A549 (cell line): ENCODE results near the gene SRGAP1. TPM values are rescaled to one million over a fixed set of nuclear protein-coding genes. Genes with fewer than 3 reads are reported as not detected.
"Not testable (repeated sequence)": the region's sequence is repeated elsewhere in the genome, so short reads cannot be mapped to it uniquely, and the experiment has no call there.

Experiments
- ATAC-seq, 2 experiments: fragments of 200-7000 bp in 1 of 2; fragments of >200 bp in 1 of 2; cut with Nextera tagmentation in 1 of 2; cut with Tn5 transposase in 1 of 2; 3 replicates each; pipeline versions ENCODE4 v1.8.0 to v1.9.1; 2018 to 2020; ENCODE audit warnings: mild to moderate bottlenecking in 1 of 2, moderate library complexity in 1 of 2
- CTCF ChIA-PET: fragments of 300-600 bp; sonication (Branson Sonifier 250); formaldehyde crosslinking; extraction: SDS; loops from one replicate; lab custom pipeline; 2021; ENCODE audit warnings: antibody characterized with exemption, inconsistent platforms; lab: Yijun Ruan, JAX
- POLR2A ChIA-PET: fragments of 350-600 bp; formaldehyde crosslinking; extraction: SDS; loops from one replicate; lab custom pipeline; 2021; ENCODE audit warnings: antibody characterized with exemption, inconsistent platforms; lab: Yijun Ruan, JAX
- DNase-seq, 2 experiments: peaks; one replicate each; pipeline versions ENCODE4 v3.0.0 to v3.0.0-alpha.2; 2011 to 2016; ENCODE audit warnings: low read depth in 1 of 2, low spot score in 1 of 2
- FAIRE-seq: peaks from 2 replicates; lab custom pipeline; 2011; peaks lifted over from hg19 to GRCh38; lab: Jason Lieb, UNC
- H3K27ac ChIP-seq, 2 experiments: fragments of >200 bp; sonication (Bioruptor Twin); formaldehyde crosslinking; 3 replicates each; pipeline ENCODE4 v1.5.1; 2016 to 2017
- H3K4me1 ChIP-seq: fragments of >200 bp; sonication (Bioruptor Twin); formaldehyde crosslinking; 3 replicates; pipeline ENCODE4 v1.6.1; 2016
- H3K4me2 ChIP-seq: fragments of >200 bp; sonication (Bioruptor Twin); formaldehyde crosslinking; 3 replicates; pipeline ENCODE4 v1.6.1; 2016
- H3K4me3 ChIP-seq: fragments of >200 bp; sonication (Bioruptor Twin); formaldehyde crosslinking; 3 replicates; pipeline ENCODE4 v1.5.1; 2016
- H3K9me3 ChIP-seq: fragments of >200 bp; sonication (Bioruptor Twin); formaldehyde crosslinking; 3 replicates; pipeline ENCODE4 v1.6.1; 2016
- CHD2 ChIP-seq: fragments of 150-350 bp; IDR thresholded peaks from 2 replicates; pipeline ENCODE4 v1.6.1; 2014; ENCODE audit warnings: low read length; ENCODE audit not compliant: partially characterized antibody
- EHMT2 ChIP-seq: fragments of 200-600 bp; sonication (generic); IDR thresholded peaks from 2 replicates; pipeline ENCODE4 v1.6.1; 2016; ENCODE audit warnings: antibody characterized with exemption, low read depth, mild to moderate bottlenecking, moderate library complexity
- EP300 ChIP-seq, 2 experiments: fragments of >200 bp; sonication (Bioruptor Twin); formaldehyde crosslinking; IDR thresholded peaks; 2 replicates in 1 of 2; 3 replicates in 1 of 2; pipeline ENCODE4 v1.6.1; 2016 to 2017
- FOSL2 ChIP-seq, 2 experiments: fragments of 450-650 bp in 1 of 2; fragments of >200 bp in 1 of 2; sonication (Bioruptor Twin) in 1 of 2; formaldehyde crosslinking; IDR thresholded peaks; 2 replicates each; pipeline versions ENCODE4 v1.5.0 to v1.6.1; 2016 to 2020; ENCODE audit warnings: mild to moderate bottlenecking in 1 of 2, moderate library complexity in 1 of 2
- FOXS1 ChIP-seq: fragments of 250-450 bp; sonication (Bioruptor Pico); IDR thresholded peaks from 2 replicates; pipeline ENCODE4 v1.5.0; 2020; ENCODE audit warnings: mild to moderate bottlenecking, moderate library complexity
- GATA3 ChIP-seq: IDR thresholded peaks from 2 replicates; pipeline ENCODE4 v1.6.1; 2012; ENCODE audit warnings: borderline replicate concordance
- HOXB5 ChIP-seq: fragments of 250-450 bp; sonication (Bioruptor Pico); IDR thresholded peaks from 2 replicates; pipeline ENCODE4 v1.5.0; 2020; ENCODE audit warnings: mild to moderate bottlenecking, moderate library complexity
- KDM1A ChIP-seq: fragments of 200-600 bp; sonication (generic); IDR thresholded peaks from 2 replicates; pipeline ENCODE4 v1.6.1; 2016; ENCODE audit warnings: low read depth, mild to moderate bottlenecking
- KDM5A ChIP-seq: fragments of 200-600 bp; sonication (generic); IDR thresholded peaks from 2 replicates; pipeline ENCODE4 v1.6.1; 2016; ENCODE audit warnings: antibody characterized with exemption, mild to moderate bottlenecking
- MAFK ChIP-seq: fragments of 450-650 bp; IDR thresholded peaks from 2 replicates; pipeline ENCODE4 v1.6.1; 2014; ENCODE audit not compliant: partially characterized antibody
- MAZ ChIP-seq: fragments of 150-350 bp; IDR thresholded peaks from 2 replicates; pipeline ENCODE4 v1.6.1; 2014; ENCODE audit warnings: antibody characterized with exemption, low read depth, low read length, borderline replicate concordance
- NPAS2 ChIP-seq: fragments of 250-450 bp; sonication (Bioruptor Pico); IDR thresholded peaks from 2 replicates; pipeline ENCODE4 v1.8.0; 2022; ENCODE audit warnings: mild to moderate bottlenecking, moderate library complexity, borderline replicate concordance
- PHF8 ChIP-seq: fragments of 200-600 bp; sonication (generic); IDR thresholded peaks from 2 replicates; pipeline ENCODE4 v1.6.1; 2016; ENCODE audit warnings: low read depth, mild to moderate bottlenecking, antibody characterized with exemption, moderate library complexity, borderline replicate concordance
- RAD21 ChIP-seq, 2 experiments: fragments of >200 bp in 1 of 2; sonication (Bioruptor Twin) in 1 of 2; formaldehyde crosslinking in 1 of 2; IDR thresholded peaks in 1 of 2; conservative IDR thresholded peaks in 1 of 2; 2 replicates in 1 of 2; 3 replicates in 1 of 2; pipeline ENCODE4 v1.6.1; 2012 to 2018; ENCODE audit warnings: inconsistent platforms in 1 of 2
- RFX5 ChIP-seq: fragments of 450-650 bp; IDR thresholded peaks from 2 replicates; pipeline ENCODE4 v1.7.1; 2014; ENCODE audit warnings: antibody characterized with exemption, mild to moderate bottlenecking, moderate library complexity
- RNF2 ChIP-seq: fragments of 200-600 bp; sonication (generic); IDR thresholded peaks from 2 replicates; pipeline ENCODE4 v1.6.1; 2016; ENCODE audit warnings: low read depth, mild to moderate bottlenecking, antibody characterized with exemption, moderate library complexity, borderline replicate concordance
- SREBF2 ChIP-seq: fragments of 450-650 bp; IDR thresholded peaks from 2 replicates; pipeline ENCODE4 v1.6.1; 2014; ENCODE audit warnings: mild to moderate bottlenecking, moderate library complexity
- ZFP36 ChIP-seq: fragments of 450-650 bp; IDR thresholded peaks from 2 replicates; pipeline ENCODE4 v1.6.1; 2014; ENCODE audit warnings: borderline replicate concordance; ENCODE audit not compliant: partially characterized antibody
- ZNF302 ChIP-seq: fragments of 250-450 bp; sonication (Bioruptor Pico); IDR thresholded peaks from 2 replicates; pipeline ENCODE4 v1.9.0; 2021; ENCODE audit warnings: inconsistent platforms, mild to moderate bottlenecking, moderate library complexity
- WGBS: methylation state at CpG from one replicate; pipeline ENCODE4 v1.1.6; 2017; ENCODE audit errors: missing lambda C conversion rate; 5-methylcytosine and 5-hydroxymethylcytosine counted together
- polyA plus RNA-seq, 4 experiments: library from polyadenylated mRNA; depleted of rRNA in 3 of 4; stranded (reverse); fragments of >200 nt; fragmentation: RNase III in 1 of 4; extraction: RNeasy Plus Mini Kit Qiagen cat#74134 plus additional on column Dnase treatment in 1 of 4; gene quantifications; 2 replicates in 3 of 4; 3 replicates in 1 of 4; pipeline ENCODE4 v1.2.3, GENCODE V29; 2011 to 2017
- TF ChIP-seq, protein P1 (sequence below): fragments of 250-450 bp; sonication (Bioruptor Pico); IDR thresholded peaks from 2 replicates; pipeline ENCODE4 v1.5.0; 2020; ENCODE audit warnings: low read depth, mild to moderate bottlenecking, moderate library complexity
- TF ChIP-seq, protein P2 (sequence below): fragments of 250-450 bp; sonication (Bioruptor Pico); IDR thresholded peaks from 2 replicates; pipeline ENCODE4 v1.5.0; 2021; ENCODE audit warnings: mild to moderate bottlenecking, moderate library complexity, borderline replicate concordance
- TF ChIP-seq, protein P3 (sequence below): fragments of >200 bp; sonication (Bioruptor Twin); formaldehyde crosslinking; IDR thresholded peaks from 3 replicates; pipeline ENCODE4 v1.5.1; 2016

The SRGAP1 gene
- polyA plus RNA-seq, 2 of the 4 experiments (the other 2 are of a cell fraction): 7.9 to 22.9 TPM

GRCh38 chr12:64072916-64073575 is 228.5 kb downstream of the SRGAP1 start:
- Histone ChIP-seq H3K9me3 (no peaks in the 10 kb centered on the region), H3K27ac (no peak overlapping the region), H3K4me1 (peaks cover 9% of the 10 kb centered on the region; the same call in 1 of the 3 replicates), H3K4me3 (no peak overlapping the region), H3K4me2 (no peak overlapping the region)
- FAIRE-seq (peak; percentile 70), DNase-seq (no peak), ATAC-seq (no peak)
- TF ChIP-seq CHD2 (no peak), RFX5 (no peak), MAFK (no peak), PHF8 (no peak), RNF2 (no peak), SREBF2 (no peak), ZNF302 (no peak), FOXS1 (CRISPR knock-in tag) (no peak), NPAS2 (CRISPR knock-in tag) (no peak), GATA3 (no peak), ZFP36 (no peak), KDM1A (no peak), HOXB5 (CRISPR knock-in tag) (no peak), EHMT2 (no peak), MAZ (no peak)
- TF ChIP-seq, protein P1, sequence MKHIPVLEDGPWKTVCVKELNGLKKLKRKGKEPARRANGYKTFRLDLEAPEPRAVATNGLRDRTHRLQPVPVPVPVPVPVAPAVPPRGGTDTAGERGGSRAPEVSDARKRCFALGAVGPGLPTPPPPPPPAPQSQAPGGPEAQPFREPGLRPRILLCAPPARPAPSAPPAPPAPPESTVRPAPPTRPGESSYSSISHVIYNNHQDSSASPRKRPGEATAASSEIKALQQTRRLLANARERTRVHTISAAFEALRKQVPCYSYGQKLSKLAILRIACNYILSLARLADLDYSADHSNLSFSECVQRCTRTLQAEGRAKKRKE: no peak
- TF ChIP-seq, protein P2, sequence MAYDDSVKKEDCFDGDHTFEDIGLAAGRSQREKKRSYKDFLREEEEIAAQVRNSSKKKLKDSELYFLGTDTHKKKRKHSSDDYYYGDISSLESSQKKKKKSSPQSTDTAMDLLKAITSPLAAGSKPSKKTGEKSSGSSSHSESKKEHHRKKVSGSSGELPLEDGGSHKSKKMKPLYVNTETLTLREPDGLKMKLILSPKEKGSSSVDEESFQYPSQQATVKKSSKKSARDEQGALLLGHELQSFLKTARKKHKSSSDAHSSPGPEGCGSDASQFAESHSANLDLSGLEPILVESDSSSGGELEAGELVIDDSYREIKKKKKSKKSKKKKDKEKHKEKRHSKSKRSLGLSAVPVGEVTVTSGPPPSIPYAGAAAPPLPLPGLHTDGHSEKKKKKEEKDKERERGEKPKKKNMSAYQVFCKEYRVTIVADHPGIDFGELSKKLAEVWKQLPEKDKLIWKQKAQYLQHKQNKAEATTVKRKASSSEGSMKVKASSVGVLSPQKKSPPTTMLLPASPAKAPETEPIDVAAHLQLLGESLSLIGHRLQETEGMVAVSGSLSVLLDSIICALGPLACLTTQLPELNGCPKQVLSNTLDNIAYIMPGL (CRISPR knock-in tag): no peak
- 91% methylated on average over 5 of the region's 5 CpGs for WGBS
- POLR2A ChIA-PET: no interaction called here
- CTCF ChIA-PET: no interaction called here

GRCh38 chr12:64076565-64076964 is 232.1 kb downstream of the SRGAP1 start:
- H3K27ac ChIP-seq: not testable (repeated sequence)

GRCh38 chr12:64077922-64078321 is 233.4 kb downstream of the SRGAP1 start:
- peaks cover 37% of the 10 kb centered on the region for H3K4me1 ChIP-seq
- ChIA-PET CTCF (interaction anchor here (1.2 kb wide), 1 partner anchor 10 kb away, joined by 3 read pairs; no protein-coding TSS in a partner anchor), POLR2A (no interaction called here)
- no peaks in the 10 kb centered on the region for H3K9me3 ChIP-seq
- no peak overlapping the region for H3K27ac ChIP-seq
- no peak overlapping the region for H3K4me2 ChIP-seq
- peak; percentile 10 to 34 for DNase-seq
- H3K4me3 ChIP-seq: no peak overlapping the region
- FAIRE-seq: peak; percentile 68
- 0 out of 5 replicates have a peak, but pooled peaks of 1 of the 2 experiments have one; percentile 14 for TF ChIP-seq RAD21 (conservative IDR thresholded peaks at IDR 0.05 in 1 of 2, IDR thresholded peaks at IDR 0.05 in 1 of 2)
- TF ChIP-seq, protein P3, sequence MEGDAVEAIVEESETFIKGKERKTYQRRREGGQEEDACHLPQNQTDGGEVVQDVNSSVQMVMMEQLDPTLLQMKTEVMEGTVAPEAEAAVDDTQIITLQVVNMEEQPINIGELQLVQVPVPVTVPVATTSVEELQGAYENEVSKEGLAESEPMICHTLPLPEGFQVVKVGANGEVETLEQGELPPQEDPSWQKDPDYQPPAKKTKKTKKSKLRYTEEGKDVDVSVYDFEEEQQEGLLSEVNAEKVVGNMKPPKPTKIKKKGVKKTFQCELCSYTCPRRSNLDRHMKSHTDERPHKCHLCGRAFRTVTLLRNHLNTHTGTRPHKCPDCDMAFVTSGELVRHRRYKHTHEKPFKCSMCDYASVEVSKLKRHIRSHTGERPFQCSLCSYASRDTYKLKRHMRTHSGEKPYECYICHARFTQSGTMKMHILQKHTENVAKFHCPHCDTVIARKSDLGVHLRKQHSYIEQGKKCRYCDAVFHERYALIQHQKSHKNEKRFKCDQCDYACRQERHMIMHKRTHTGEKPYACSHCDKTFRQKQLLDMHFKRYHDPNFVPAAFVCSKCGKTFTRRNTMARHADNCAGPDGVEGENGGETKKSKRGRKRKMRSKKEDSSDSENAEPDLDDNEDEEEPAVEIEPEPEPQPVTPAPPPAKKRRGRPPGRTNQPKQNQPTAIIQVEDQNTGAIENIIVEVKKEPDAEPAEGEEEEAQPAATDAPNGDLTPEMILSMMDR: peak; percentile 25; the same call in 1 of the 3 replicates
- TF ChIP-seq KDM5A: no peak
- no peak for TF ChIP-seq EP300 (IDR thresholded peaks at IDR 0.05)
- ATAC-seq: peak; percentile 66 to 77; a peak in 5 of 6 replicates

More at GRCh38 chr12:64076565-64076964, 232.1 kb downstream of the SRGAP1 start:
- peaks cover 26% of the 10 kb centered on the region for H3K4me1 ChIP-seq
- H3K9me3 ChIP-seq; POLR2A ChIA-PET; FAIRE-seq; DNase-seq; H3K4me3 ChIP-seq; H3K4me2 ChIP-seq; ATAC-seq; TF ChIP-seq FOSL2 (IDR thresholded peaks at IDR 0.05): not testable (repeated sequence)
- CTCF ChIA-PET: interaction anchor here (0.7 to 2.5 kb wide), 4 partner anchors 9 to 425 kb away, joined by 3 to 10 read pairs (median 3); partner anchors contain the start of gene SRGAP1
- TF ChIP-seq FOSL2 (CRISPR knock-in tag; IDR thresholded peaks at IDR 0.05): 0 out of 2 replicates have a peak, but pooled peaks have one; percentile 12
- WGBS: 91% methylated on average over 9 of the region's 9 CpGs
